HL-60/S4 treated with phorbol 12-myristate 13-acetate at 8.2 ng/mL for 4 days and 3 days (cell line): ENCODE data around the gene ARMH3.

Source experiments
- in situ Hi-C: fragments of 300-500 bp; cut with MboI; formaldehyde crosslinking; loops from 2 replicates; pipeline ENCODE4 v1.15.0; 2022; ENCODE audit warnings: low sequenced_read_pairs

Gene ARMH3

GRCh38 chr10:101902032-101902819, 153.7 kb downstream of the ARMH3 start:
- in situ Hi-C loops = no loop called here

- in situ Hi-C loops = no loop called here
Observed at GRCh38 chr10:101901340-101901739, 154.6 kb downstream of the ARMH3 start.

GRCh38 chr10:101897633-101898032, 158.3 kb downstream of the ARMH3 start:
- in situ Hi-C loops = no loop called here

- in situ Hi-C loops = no loop called here
Observed at GRCh38 chr10:101896225-101896877, 159.6 kb downstream of the ARMH3 start.

GRCh38 chr10:101895781-101896180, 160.2 kb downstream of the ARMH3 start:
- in situ Hi-C loops = no loop called here

- in situ Hi-C loops = no loop called here
Observed at GRCh38 chr10:101894742-101895141, 161.2 kb downstream of the ARMH3 start.

- in situ Hi-C loops = no loop called here
Observed at GRCh38 chr10:101894266-101894665, 161.7 kb downstream of the ARMH3 start.

- in situ Hi-C loops = no loop called here
Observed at GRCh38 chr10:101893510-101894120, 162.4 kb downstream of the ARMH3 start.

- in situ Hi-C loops = no loop called here
Observed at GRCh38 chr10:101892782-101893391, 163.1 kb downstream of the ARMH3 start.

- in situ Hi-C loops = no loop called here
Observed at GRCh38 chr10:101889256-101890210, 166.4 kb downstream of the ARMH3 start.

GRCh38 chr10:101888251-101888949, 167.6 kb downstream of the ARMH3 start:
- in situ Hi-C loops = no loop called here

- in situ Hi-C loops = no loop called here
Observed at GRCh38 chr10:101887775-101888174, 168.2 kb downstream of the ARMH3 start.

- in situ Hi-C loops = no loop called here
Observed at GRCh38 chr10:101886521-101887312, 169.3 kb downstream of the ARMH3 start.

GRCh38 chr10:101881036-101881774, 174.8 kb downstream of the ARMH3 start:
- in situ Hi-C loops = no loop called here

GRCh38 chr10:101880232-101880573, 175.8 kb downstream of the ARMH3 start:
- in situ Hi-C loops = no loop called here

GRCh38 chr10:101879456-101880231, 176.3 kb downstream of the ARMH3 start:
- in situ Hi-C loops = no loop called here

- in situ Hi-C loops = no loop called here
Observed at GRCh38 chr10:101878869-101879268, 177.1 kb downstream of the ARMH3 start.
